ENCODE data around the gene VIPR2. TPM values are rescaled to one million over a fixed set of nuclear protein-coding genes. Genes with fewer than 3 reads are reported as not detected.
A peak's percentile ranks its signal among the peaks of the same experiment; 100 is the strongest.

VIPR2 gene
- total RNA-seq, 1 donor from 2014 or later, result 0.92 TPM

- Histone ChIP-seq H3K27ac (no peak overlapping the region), H3K9ac (no peak overlapping the region), H3K4me1 (peaks cover 36% of the 10 kb centered on the region), H3F3A (ENCODE audit: low read depth) (peaks cover 17% of the 10 kb centered on the region), H3K79me2 (ENCODE audit: low read depth) (no peaks in the 10 kb centered on the region), H2AFZ (replicated peaks) (no peak overlapping the region), H3K27me3 (no peaks in the 10 kb centered on the region), H4K20me1 (ENCODE audit: low read depth) (no peaks in the 10 kb centered on the region), H3K36me3 (no peaks in the 10 kb centered on the region), H3K4me3 (no peak overlapping the region), H3K4me2 (peak overlapping the region; percentile 67), H3K9me3 (ENCODE audit: low read depth) (no peaks in the 10 kb centered on the region)
- Mint-ChIP-seq H3K4me1 (peaks cover 47% of the 10 kb centered on the region), H3K9me3 (no peaks in the 10 kb centered on the region), H3K36me3 (no peaks in the 10 kb centered on the region), H3K4me3 (no peak overlapping the region), H3K27me3 (ENCODE audit: insufficient read depth, low read depth) (peaks cover 16% of the 10 kb centered on the region), H3K27ac (no peak overlapping the region)
- TF ChIP-seq CTCF (IDR thresholded peaks at IDR 0.05) (no peak), EZH2phosphoT487 (IDR thresholded peaks at IDR 0.05) (no peak), EZH2 (IDR thresholded peaks at IDR 0.05) (no peak)
- DNase-seq (ENCODE audit: low spot score), result no peak
Measured at GRCh38 chr7:159031750-159032149, 112.9 kb downstream of the VIPR2 start.

GRCh38 chr7:159031135-159031701, 113.4 kb downstream of the VIPR2 start:
- peak; percentile 69 for DNase-seq (ENCODE audit: low spot score)

GRCh38 chr7:159030490-159031134, 114.1 kb downstream of the VIPR2 start:
- no peaks in the 10 kb centered on the region for H3K9me3 ChIP-seq (ENCODE audit: low read depth)
- H3K4me2 ChIP-seq, result peak overlapping the region; percentile 67
- no peaks in the 10 kb centered on the region for H3K27me3 ChIP-seq
- H3K4me1 ChIP-seq, result peaks cover 48% of the 10 kb centered on the region
- Mint-ChIP-seq H3K4me1 (peaks cover 58% of the 10 kb centered on the region), H3K36me3 (no peaks in the 10 kb centered on the region), H3K4me3 (peak overlapping the region; percentile 74), H3K9me3 (no peaks in the 10 kb centered on the region), H3K27me3 (ENCODE audit: insufficient read depth, low read depth) (peaks cover 15% of the 10 kb centered on the region), H3K27ac (no peak overlapping the region)
- H3K27ac ChIP-seq, result no peak overlapping the region
- H4K20me1 ChIP-seq (ENCODE audit: low read depth), result no peaks in the 10 kb centered on the region
- TF ChIP-seq CTCF (IDR thresholded peaks at IDR 0.05) (peak; percentile 50), EZH2phosphoT487 (IDR thresholded peaks at IDR 0.05) (no peak), EZH2 (IDR thresholded peaks at IDR 0.05) (no peak)
- H3K79me2 ChIP-seq (ENCODE audit: low read depth), result no peaks in the 10 kb centered on the region
- peak; percentile 83 for DNase-seq (ENCODE audit: low spot score)
- H3K36me3 ChIP-seq, result no peaks in the 10 kb centered on the region
- H3K9ac ChIP-seq, result no peak overlapping the region
- H2AFZ ChIP-seq (replicated peaks), result peak overlapping the region; percentile 75
- peaks cover 28% of the 10 kb centered on the region for H3F3A ChIP-seq (ENCODE audit: low read depth)
- peak overlapping the region; percentile 38 for H3K4me3 ChIP-seq

More at GRCh38 chr7:159031135-159031701, 113.4 kb downstream of the VIPR2 start:
- no peaks in the 10 kb centered on the region for H4K20me1 ChIP-seq (ENCODE audit: low read depth)
- Mint-ChIP-seq H3K27me3 (ENCODE audit: insufficient read depth, low read depth) (peaks cover 16% of the 10 kb centered on the region), H3K4me3 (peak overlapping the region; percentile 74), H3K4me1 (peaks cover 52% of the 10 kb centered on the region), H3K9me3 (no peaks in the 10 kb centered on the region), H3K36me3 (no peaks in the 10 kb centered on the region), H3K27ac (no peak overlapping the region)
- H3K36me3 ChIP-seq, result no peaks in the 10 kb centered on the region
- H3K4me2 ChIP-seq, result peak overlapping the region; percentile 67
- H3F3A ChIP-seq (ENCODE audit: low read depth), result peaks cover 22% of the 10 kb centered on the region
- H3K4me3 ChIP-seq, result peak overlapping the region; percentile 38
- peaks cover 42% of the 10 kb centered on the region for H3K4me1 ChIP-seq
- peak overlapping the region; percentile 75 for H2AFZ ChIP-seq (replicated peaks)
- no peaks in the 10 kb centered on the region for H3K27me3 ChIP-seq
- H3K9ac ChIP-seq, result no peak overlapping the region
- TF ChIP-seq EZH2 (IDR thresholded peaks at IDR 0.05) (no peak), CTCF (IDR thresholded peaks at IDR 0.05) (no peak), EZH2phosphoT487 (IDR thresholded peaks at IDR 0.05) (no peak)
- no peak overlapping the region for H3K27ac ChIP-seq
- H3K9me3 ChIP-seq (ENCODE audit: low read depth), result no peaks in the 10 kb centered on the region
- H3K79me2 ChIP-seq (ENCODE audit: low read depth), result no peaks in the 10 kb centered on the region
